ENCODE data around the gene EDAR. TPM values are rescaled to one million over a fixed set of nuclear protein-coding genes. Genes with fewer than 3 reads are reported as not detected.

EDAR gene
- polyA plus RNA-seq, 1 of the 3 experiments (the other 2 are of a cell fraction) = not detected

DNA sequence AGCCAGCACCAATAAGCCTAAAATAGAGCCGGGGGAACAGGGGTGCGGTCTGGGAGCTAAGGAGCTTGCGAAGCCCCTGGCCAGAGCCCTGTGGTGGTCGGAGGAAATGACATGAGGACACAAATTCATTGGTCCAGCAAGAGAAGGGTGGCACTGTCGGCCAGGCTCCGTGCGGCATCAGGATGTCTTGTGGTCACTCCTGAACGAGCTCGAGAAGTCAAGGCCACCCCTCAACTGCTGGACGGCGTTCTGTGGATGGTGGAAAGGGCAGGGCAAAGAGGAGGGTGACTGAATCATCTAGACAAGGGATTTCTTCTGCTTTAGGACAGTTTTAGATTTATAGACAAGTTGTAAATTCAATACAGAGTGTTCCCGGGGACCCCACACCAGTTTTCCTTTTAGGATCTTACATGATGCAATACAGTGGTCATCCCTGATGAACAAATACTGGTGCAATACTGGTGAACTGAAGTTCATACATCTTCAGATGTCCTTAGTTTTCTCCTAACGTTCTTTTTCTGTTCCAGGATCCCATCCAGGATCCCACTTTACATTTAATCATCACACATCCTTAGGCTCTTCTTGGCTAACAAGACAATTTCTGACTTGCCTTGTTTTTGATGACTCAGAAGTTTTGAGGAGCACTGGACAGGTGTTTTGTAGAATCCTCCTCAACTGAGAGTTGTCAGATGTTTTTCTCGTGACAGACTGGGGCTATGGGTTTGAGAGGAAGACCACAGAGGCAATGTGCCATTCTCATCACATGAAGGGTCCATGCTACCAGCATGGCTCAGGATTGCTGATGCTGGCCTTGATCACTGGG lies 13.2 kb downstream of the EDAR start:
- no peak overlapping the region for H2AFZ ChIP-seq (ENCODE audit: low read depth)
- DNase-seq = no peak
- no peak overlapping the region for H3K4me3 ChIP-seq (ENCODE audit: low read depth in 2 of 2, low read length in 1 of 2)
- H3K27me3 ChIP-seq (ENCODE audit: insufficient read depth) = peaks cover 8% of the 10 kb centered on the region; the same call in 1 of the 2 replicates
- no peaks in the 10 kb centered on the region for H3K79me2 ChIP-seq (ENCODE audit: insufficient read depth)
- ChIA-PET CTCF (interaction anchor here (1.4 kb wide), 1 partner anchor 16 kb away, joined by 3 read pairs; no protein-coding TSS in a partner anchor), POLR2A (no interaction called here)
- no peaks in the 10 kb centered on the region for H3K9me2 ChIP-seq
- H3K4me2 ChIP-seq = no peak overlapping the region
- H3F3A ChIP-seq (replicated peaks; ENCODE audit: insufficient read depth) = no peaks in the 10 kb centered on the region
- TF ChIP-seq FOSL2 (IDR thresholded peaks at IDR 0.05; ENCODE audit: borderline replicate concordance, low read depth) = no peak
- no peak for TF ChIP-seq MEF2A (IDR thresholded peaks at IDR 0.05; ENCODE audit: borderline replicate concordance, low read depth)
- no peak for TF ChIP-seq USF1 (IDR thresholded peaks at IDR 0.05; ENCODE audit: borderline replicate concordance, low read depth)
- no peak for TF ChIP-seq ELF1 (IDR thresholded peaks at IDR 0.05)
- TF ChIP-seq RAD21 (IDR thresholded peaks at IDR 0.05; ENCODE audit: low read length) = no peak
- TF ChIP-seq CHD2 (IDR thresholded peaks at IDR 0.05; ENCODE audit: low read length, partially characterized antibody) = no peak
- TF ChIP-seq NRF1 (IDR thresholded peaks at IDR 0.05; ENCODE audit: low read depth, low read length) = no peak
- TF ChIP-seq PBX3 (IDR thresholded peaks at IDR 0.05) = no peak
- no peak for TF ChIP-seq FOXM1 (IDR thresholded peaks at IDR 0.05; ENCODE audit: low read depth)
- no peak for TF ChIP-seq RCOR1 (IDR thresholded peaks at IDR 0.05; ENCODE audit: low read length)
- H3K27ac ChIP-seq (ENCODE audit: low read depth in 2 of 2, low read length in 1 of 2) = no peak overlapping the region
- H4K20me1 ChIP-seq (ENCODE audit: insufficient read depth) = no peaks in the 10 kb centered on the region
- no peaks in the 10 kb centered on the region for H3K36me3 ChIP-seq (replicated peaks in 1 of 2; ENCODE audit: control insufficient read depth in 1 of 2, insufficient read depth in 2 of 2, low read length in 1 of 2)
- no peaks in the 10 kb centered on the region for H3K4me1 ChIP-seq (ENCODE audit: control insufficient read depth in 1 of 2, insufficient read depth in 2 of 2, low read depth in 1 of 2, low read length in 1 of 2)
- 74% methylated on average over 14 of the region's 14 CpGs for WGBS (ENCODE audit: low lambda C conversion rate)
- no peak overlapping the region for H3K9ac ChIP-seq
- no peaks in the 10 kb centered on the region for H3K9me3 ChIP-seq

DNA sequence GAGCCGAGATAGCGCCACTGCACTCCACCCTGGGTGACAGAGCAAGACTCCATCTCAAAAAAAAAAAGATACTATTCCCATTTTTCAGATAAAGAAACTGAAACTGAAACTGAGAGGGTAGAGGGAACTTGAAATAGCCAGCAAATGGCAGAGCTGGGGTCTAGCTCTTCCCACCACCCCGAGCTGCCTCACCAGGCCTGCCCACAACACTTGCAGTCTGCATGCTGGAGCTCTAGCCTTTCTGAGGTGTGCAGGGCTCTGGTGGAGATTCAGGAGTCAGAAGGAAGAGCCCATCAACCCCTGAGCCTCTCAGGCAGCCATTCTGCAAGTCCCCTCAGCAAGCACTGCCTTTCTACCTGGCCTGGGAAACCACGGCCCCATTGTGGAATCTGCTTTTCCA lies 14.3 kb downstream of the EDAR start:
- no peak for DNase-seq
- Histone ChIP-seq H2AFZ (ENCODE audit: low read depth) (no peak overlapping the region), H3K4me1 (ENCODE audit: control insufficient read depth in 1 of 2, insufficient read depth in 2 of 2, low read depth in 1 of 2, low read length in 1 of 2) (no peaks in the 10 kb centered on the region), H3K4me3 (ENCODE audit: low read depth in 2 of 2, low read length in 1 of 2) (no peak overlapping the region), H3K9me3 (no peaks in the 10 kb centered on the region), H3K9ac (no peak overlapping the region), H3K36me3 (replicated peaks in 1 of 2; ENCODE audit: control insufficient read depth in 1 of 2, insufficient read depth in 2 of 2, low read length in 1 of 2) (no peaks in the 10 kb centered on the region), H3K9me2 (no peaks in the 10 kb centered on the region), H3K79me2 (ENCODE audit: insufficient read depth) (no peaks in the 10 kb centered on the region), H3K27me3 (ENCODE audit: insufficient read depth) (peaks cover 8% of the 10 kb centered on the region; the same call in 1 of the 2 replicates), H4K20me1 (ENCODE audit: insufficient read depth) (no peaks in the 10 kb centered on the region), H3K4me2 (no peak overlapping the region), H3K27ac (ENCODE audit: low read depth in 2 of 2, low read length in 1 of 2) (no peak overlapping the region), H3F3A (replicated peaks; ENCODE audit: insufficient read depth) (no peaks in the 10 kb centered on the region)
- POLR2A ChIA-PET = no interaction called here
- CTCF ChIA-PET = interaction anchor here (1.4 kb wide), 1 partner anchor 15 kb away, joined by 3 read pairs; no protein-coding TSS in a partner anchor
- 75% methylated on average over 3 of the region's 4 CpGs for WGBS (ENCODE audit: low lambda C conversion rate)
- TF ChIP-seq RXRA (IDR thresholded peaks at IDR 0.05; ENCODE audit: borderline replicate concordance, low read depth) = no peak
- TF ChIP-seq, protein P1, sequence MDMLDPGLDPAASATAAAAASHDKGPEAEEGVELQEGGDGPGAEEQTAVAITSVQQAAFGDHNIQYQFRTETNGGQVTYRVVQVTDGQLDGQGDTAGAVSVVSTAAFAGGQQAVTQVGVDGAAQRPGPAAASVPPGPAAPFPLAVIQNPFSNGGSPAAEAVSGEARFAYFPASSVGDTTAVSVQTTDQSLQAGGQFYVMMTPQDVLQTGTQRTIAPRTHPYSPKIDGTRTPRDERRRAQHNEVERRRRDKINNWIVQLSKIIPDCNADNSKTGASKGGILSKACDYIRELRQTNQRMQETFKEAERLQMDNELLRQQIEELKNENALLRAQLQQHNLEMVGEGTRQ (IDR thresholded peaks at IDR 0.05; ENCODE audit: borderline replicate concordance, low read depth, low read length) = no peak
- TF ChIP-seq EP300 (IDR thresholded peaks at IDR 0.05; ENCODE audit: borderline replicate concordance in 1 of 2, low read depth in 1 of 2, low read length in 1 of 2) = no peak
- TF ChIP-seq USF1 (IDR thresholded peaks at IDR 0.05; ENCODE audit: borderline replicate concordance, low read depth) = no peak
- TF ChIP-seq RCOR1 (IDR thresholded peaks at IDR 0.05; ENCODE audit: low read length) = no peak
- TF ChIP-seq MXI1 (IDR thresholded peaks at IDR 0.05; ENCODE audit: low read depth, low read length) = no peak
- no peak for TF ChIP-seq EZH2phosphoT487 (IDR thresholded peaks at IDR 0.05; ENCODE audit: borderline replicate concordance, low read depth)
- TF ChIP-seq, protein P2, sequence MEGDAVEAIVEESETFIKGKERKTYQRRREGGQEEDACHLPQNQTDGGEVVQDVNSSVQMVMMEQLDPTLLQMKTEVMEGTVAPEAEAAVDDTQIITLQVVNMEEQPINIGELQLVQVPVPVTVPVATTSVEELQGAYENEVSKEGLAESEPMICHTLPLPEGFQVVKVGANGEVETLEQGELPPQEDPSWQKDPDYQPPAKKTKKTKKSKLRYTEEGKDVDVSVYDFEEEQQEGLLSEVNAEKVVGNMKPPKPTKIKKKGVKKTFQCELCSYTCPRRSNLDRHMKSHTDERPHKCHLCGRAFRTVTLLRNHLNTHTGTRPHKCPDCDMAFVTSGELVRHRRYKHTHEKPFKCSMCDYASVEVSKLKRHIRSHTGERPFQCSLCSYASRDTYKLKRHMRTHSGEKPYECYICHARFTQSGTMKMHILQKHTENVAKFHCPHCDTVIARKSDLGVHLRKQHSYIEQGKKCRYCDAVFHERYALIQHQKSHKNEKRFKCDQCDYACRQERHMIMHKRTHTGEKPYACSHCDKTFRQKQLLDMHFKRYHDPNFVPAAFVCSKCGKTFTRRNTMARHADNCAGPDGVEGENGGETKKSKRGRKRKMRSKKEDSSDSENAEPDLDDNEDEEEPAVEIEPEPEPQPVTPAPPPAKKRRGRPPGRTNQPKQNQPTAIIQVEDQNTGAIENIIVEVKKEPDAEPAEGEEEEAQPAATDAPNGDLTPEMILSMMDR (IDR thresholded peaks at IDR 0.05) = no peak
- no peak for TF ChIP-seq FOXM1 (IDR thresholded peaks at IDR 0.05; ENCODE audit: low read depth)
- no peak for TF ChIP-seq IRF3 (IDR thresholded peaks at IDR 0.05; ENCODE audit: low read depth, low read length)
- TF ChIP-seq NRF1 (IDR thresholded peaks at IDR 0.05; ENCODE audit: low read depth, low read length) = no peak
- no peak for TF ChIP-seq PBX3 (IDR thresholded peaks at IDR 0.05)
